ENCODE data around the gene RAI14. TPM values are rescaled to one million over a fixed set of nuclear protein-coding genes. Genes with fewer than 3 reads are reported as not detected.
"Not testable (repeated sequence)": the region's sequence is repeated elsewhere in the genome, so short reads cannot be mapped to it uniquely, and the experiment has no call there.

The RAI14 gene
- total RNA-seq, 2 donors from 2014 or later: 70.7 to 80.1 TPM

- no peaks in the 10 kb centered on the region for H3K27me3 ChIP-seq (replicated peaks; ENCODE audit: insufficient read depth)
- DNase-seq (ENCODE audit: low spot score) (no peak), ATAC-seq (ENCODE audit: insufficient number of reproducible peaks, low FRiP score, low read depth) (no peak)
- no peaks in the 10 kb centered on the region for H3K36me3 ChIP-seq
- H3K9me3 ChIP-seq: no peaks in the 10 kb centered on the region
- H3K4me3 ChIP-seq: no peak overlapping the region
- no peak for TF ChIP-seq CTCF (IDR thresholded peaks at IDR 0.05)
- peak overlapping the region in 1 of 2 donors; percentile 19 for H3K27ac ChIP-seq
- peaks cover 13 to 57% of the 10 kb centered on the region in 2 donors for H3K4me1 ChIP-seq (ENCODE audit: control insufficient read depth in 1 of 2, low read depth in 2 of 2)
These were observed 42.6 kb downstream of the RAI14 start for GRCh38 chr5:34698754-34699153.

- H3K27me3 ChIP-seq (replicated peaks; ENCODE audit: insufficient read depth): no peaks in the 10 kb centered on the region
- TF ChIP-seq CTCF (IDR thresholded peaks at IDR 0.05): no peak
- peak overlapping the region; percentile 19 to 44 for H3K27ac ChIP-seq
- no peak for DNase-seq (ENCODE audit: low spot score)
- no peaks in the 10 kb centered on the region for H3K36me3 ChIP-seq
- peaks cover 11 to 51% of the 10 kb centered on the region in 2 donors for H3K4me1 ChIP-seq (ENCODE audit: control insufficient read depth in 1 of 2, low read depth in 2 of 2)
- ATAC-seq (ENCODE audit: insufficient number of reproducible peaks, low FRiP score, low read depth): no peak
- no peak overlapping the region for H3K4me3 ChIP-seq
- no peaks in the 10 kb centered on the region for H3K9me3 ChIP-seq
These were observed 43.3 kb downstream of the RAI14 start for GRCh38 chr5:34699155-34700077.

GRCh38 chr5:34700078-34700452 is 43.9 kb downstream of the RAI14 start:
- no peak for TF ChIP-seq CTCF (IDR thresholded peaks at IDR 0.05)
- no peak overlapping the region for H3K4me3 ChIP-seq
- H3K36me3 ChIP-seq: no peaks in the 10 kb centered on the region
- H3K27me3 ChIP-seq (replicated peaks; ENCODE audit: insufficient read depth): no peaks in the 10 kb centered on the region
- no peaks in the 10 kb centered on the region for H3K9me3 ChIP-seq
- peaks cover 5 to 44% of the 10 kb centered on the region in 2 donors for H3K4me1 ChIP-seq (ENCODE audit: control insufficient read depth in 1 of 2, low read depth in 2 of 2)
- ATAC-seq (ENCODE audit: insufficient number of reproducible peaks, low FRiP score, low read depth): no peak
- H3K27ac ChIP-seq: peak overlapping the region in 1 of 2 donors; percentile 44
- DNase-seq (ENCODE audit: low spot score): no peak

GRCh38 chr5:34701442-34701841 is 45.3 kb downstream of the RAI14 start:
- H3K4me3 ChIP-seq; H3K9me3 ChIP-seq; DNase-seq (ENCODE audit: low spot score); H3K36me3 ChIP-seq; H3K27me3 ChIP-seq (replicated peaks; ENCODE audit: insufficient read depth); ATAC-seq (ENCODE audit: insufficient number of reproducible peaks, low FRiP score, low read depth); H3K27ac ChIP-seq: not testable (repeated sequence)
- H3K4me1 ChIP-seq (ENCODE audit: control insufficient read depth in 1 of 2, low read depth in 2 of 2): peaks cover 9 to 42% of the 10 kb centered on the region in 2 donors

GRCh38 chr5:34703767-34704713 is 47.9 kb downstream of the RAI14 start:
- Histone ChIP-seq H3K4me1 (ENCODE audit: control insufficient read depth in 1 of 2, low read depth in 2 of 2) (peaks cover 27 to 51% of the 10 kb centered on the region in 2 donors), H3K27me3 (replicated peaks; ENCODE audit: insufficient read depth) (no peaks in the 10 kb centered on the region), H3K9me3 (no peaks in the 10 kb centered on the region), H3K4me3 (no peak overlapping the region), H3K36me3 (no peaks in the 10 kb centered on the region), H3K27ac (peak overlapping the region; percentile 11 to 54)
- TF ChIP-seq CTCF (IDR thresholded peaks at IDR 0.05): no peak
- ATAC-seq (ENCODE audit: insufficient number of reproducible peaks, low FRiP score, low read depth) (no peak), DNase-seq (ENCODE audit: low spot score) (no peak)
